Kasumi-1 (cell line): ENCODE data around the gene TSKU.
"Not testable (repeated sequence)": the region's sequence is repeated elsewhere in the genome, so short reads cannot be mapped to it uniquely, and the experiment has no call there.

Experiments
- DNase-seq, 2 experiments: peaks; one replicate each; lab custom pipeline; 2025; lab: John Stamatoyannopoulos, UW

TSKU gene

DNA sequence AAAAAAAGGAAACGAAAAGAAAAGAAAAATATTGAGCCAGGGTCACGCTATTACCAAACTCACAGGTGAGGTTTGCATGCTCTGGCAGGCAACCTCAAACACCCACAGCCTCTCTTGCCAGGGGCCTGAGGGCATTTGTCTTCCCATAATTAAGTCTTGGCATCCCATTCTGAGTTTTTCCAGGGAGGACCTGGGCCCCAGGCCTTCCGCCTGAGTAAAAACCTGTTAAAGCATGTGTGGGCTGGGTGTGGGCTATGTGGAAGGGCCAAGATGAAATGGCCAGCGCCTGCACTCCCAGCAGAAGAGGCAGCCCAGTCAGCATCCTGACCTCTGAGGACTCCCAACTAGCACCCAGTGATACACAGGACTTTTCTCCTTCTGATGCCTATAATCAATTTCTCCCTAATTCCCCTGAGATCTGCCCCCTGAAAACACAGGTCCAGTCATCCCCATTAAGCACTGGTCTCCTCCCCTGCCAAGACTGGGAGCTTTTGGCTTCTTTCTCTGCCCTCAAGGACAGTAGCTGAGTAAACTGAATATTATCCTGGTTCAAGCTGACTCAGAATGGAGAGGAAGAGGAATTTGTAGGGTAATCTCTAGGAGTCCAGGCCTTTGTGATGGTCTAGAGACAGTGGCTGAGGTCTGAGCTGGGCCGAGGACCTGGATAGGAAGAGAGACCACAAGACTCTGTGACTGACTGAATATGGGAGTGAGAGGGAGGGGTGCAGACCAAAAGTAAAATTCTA lies 42.0 kb downstream of the TSKU start:
- no peak for DNase-seq

DNA sequence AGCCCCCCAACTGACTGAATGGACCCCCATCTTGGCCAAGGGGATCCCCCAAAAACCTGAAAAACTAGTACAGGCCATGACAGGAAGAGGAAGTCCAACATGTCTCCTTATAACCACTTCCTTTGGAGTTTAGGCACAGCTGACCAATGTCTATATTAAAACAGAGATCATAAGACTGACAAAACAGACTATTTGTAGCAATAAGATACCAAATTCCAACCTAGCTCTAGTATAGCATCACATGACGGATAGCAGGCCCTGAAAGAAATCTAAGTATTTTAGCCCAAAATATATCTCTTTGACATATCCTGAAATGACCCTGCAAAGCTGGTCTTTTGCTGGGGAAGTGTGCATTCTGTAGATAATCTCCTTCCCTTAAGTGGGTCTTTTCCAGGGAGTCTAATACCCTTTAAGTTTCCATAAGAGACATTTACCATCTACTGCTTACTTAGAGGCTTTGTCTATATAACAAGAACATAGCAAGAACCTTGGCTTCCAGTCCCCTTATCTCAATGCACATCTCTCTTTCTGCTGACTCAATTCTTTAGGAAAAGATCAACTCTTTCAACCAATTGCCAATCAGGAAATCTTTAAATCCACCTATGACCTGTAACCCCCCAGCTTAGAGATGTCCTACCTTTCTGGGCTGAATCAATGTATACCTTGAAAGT lies 42.7 kb downstream of the TSKU start:
- no peak for DNase-seq

DNA sequence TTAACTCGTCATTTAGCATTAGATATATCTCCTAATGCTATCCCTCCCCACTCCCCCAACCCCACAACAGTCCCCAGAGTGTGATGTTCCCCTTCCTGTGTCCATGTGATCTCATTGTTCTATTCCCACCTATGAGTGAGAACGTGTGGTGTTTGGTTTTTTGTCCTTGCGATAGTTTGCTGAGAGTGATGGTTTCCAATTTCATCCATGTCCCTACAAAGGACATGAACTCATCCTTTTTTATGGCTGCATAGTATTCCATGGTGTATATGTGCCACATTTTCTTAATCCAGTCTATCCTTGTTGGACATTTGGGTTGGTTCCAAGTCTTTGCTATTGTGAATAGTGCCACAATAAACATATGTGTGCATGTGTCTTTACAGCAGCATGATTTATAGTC lies 43.4 kb downstream of the TSKU start:
- not testable (repeated sequence) for DNase-seq

DNA sequence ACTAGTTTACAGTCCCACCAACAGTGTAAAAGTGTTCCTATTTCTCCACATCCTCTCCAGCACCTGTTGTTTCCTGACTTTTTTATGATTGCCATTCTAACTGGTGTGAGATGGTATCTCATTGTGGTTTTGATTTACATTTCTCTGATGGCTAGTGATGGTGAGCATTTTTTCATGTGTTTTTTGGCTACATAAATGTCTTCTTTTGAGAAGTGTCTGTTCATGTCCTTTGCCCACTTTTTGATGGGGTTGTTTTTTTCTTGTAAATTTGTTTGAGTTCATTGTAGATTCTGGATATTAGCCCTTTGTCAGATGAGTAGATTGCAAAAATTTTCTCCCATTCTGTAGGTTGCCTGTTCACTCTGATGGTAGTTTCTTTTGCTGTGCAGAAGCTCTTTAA lies 43.8 kb downstream of the TSKU start:
- not testable (repeated sequence) for DNase-seq

DNA sequence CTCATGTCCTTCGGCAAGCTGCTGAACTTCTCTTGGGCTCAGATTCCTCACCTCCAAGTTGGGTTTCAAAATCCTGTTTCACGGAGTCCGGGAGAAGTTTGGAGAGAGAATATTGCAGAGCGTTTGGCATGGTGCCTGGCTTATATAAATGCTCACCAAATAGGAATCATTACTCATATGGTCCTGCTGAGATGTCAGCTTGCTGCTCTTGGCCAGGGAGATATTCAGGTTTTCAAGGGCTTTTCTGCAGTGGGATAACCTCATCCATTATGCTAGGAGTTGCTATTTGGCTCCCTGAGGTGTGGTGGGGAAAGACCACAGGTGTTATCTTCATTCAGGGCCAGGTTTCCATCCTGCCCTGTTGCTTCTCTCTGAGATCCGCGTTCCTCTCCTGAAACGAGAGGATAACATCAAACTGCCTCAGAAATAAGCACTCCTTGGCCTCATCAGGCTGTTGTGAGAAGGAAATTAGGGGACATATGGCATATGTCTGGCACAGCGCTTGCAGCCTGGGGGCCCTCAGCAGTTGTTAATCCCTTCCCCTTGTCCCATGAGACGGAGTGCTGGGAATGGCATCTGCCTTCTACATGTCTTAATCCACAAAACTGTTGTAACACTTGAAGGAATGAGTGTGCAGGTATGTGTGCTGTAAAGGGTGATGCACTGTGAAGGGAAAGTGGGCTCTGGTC lies 47.6 kb downstream of the TSKU start:
- no peak for DNase-seq

DNA sequence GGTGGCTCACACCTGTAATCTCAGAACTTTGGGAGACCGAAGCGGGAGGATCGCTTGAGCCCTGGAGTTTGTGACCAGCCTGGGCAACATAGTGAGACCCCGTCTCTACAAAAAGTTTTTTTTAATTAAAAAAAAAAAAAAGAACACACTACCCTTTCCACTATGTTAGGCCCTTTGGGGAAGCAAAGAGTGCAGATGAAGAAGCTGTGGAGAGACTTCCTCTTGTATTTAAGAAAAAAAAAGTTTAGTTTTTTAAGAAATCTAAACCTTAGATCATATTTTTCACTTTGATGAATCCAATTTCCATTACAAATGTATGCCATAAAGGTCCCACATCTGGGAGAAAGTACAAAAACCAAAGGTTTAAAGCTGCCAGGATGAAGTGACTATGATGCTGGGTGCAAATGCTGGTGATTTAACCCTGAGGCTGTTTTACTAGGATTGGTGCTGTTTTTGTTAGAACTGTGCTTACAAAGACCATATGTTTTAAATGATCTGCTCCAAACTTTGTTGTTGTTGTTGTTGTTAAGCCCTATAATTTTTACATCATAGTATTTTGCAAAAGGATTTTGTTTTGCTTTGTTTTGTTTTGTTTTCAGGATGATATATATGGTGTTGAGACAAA lies 48.6 kb downstream of the TSKU start:
- DNase-seq: no peak

DNA sequence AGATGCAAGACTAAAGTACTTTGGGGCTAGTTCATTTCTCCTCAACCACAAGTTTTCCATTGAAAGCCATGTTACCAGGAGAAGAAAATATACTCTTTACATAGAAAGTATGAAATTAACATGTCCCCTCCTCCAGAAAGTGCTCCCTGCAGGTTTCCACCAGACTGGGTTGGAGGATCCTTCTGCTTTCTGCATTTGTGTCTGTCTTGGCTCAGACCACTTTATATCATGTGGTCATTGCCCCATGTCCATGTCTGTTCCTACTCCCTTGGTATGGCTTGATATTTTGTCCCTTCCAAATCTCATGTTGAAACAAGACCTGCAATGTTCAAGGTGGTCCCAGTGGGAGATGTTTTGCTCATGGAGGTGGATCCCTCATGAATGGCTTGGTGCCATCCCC lies 49.2 kb downstream of the TSKU start:
- DNase-seq: no peak

DNA sequence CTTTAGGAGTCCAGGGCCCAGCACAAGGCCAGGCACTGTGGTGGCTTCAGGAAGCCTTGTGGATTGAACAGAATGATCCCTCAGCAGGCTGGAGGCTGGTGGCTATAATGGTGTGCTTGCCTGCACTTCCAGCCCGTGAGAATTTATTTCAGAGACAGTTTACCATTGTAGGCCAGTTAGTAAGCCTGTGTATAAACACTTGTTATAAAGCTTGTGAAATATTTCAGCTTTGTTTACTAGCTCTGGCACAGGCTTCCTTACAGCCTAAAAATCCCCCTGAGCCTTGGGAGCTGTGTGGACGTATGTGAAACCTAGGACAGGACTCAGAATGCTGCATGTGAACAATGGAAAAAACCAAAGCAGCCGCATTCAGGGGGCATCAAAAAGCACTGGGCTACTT lies 51.0 kb downstream of the TSKU start:
- no peak for DNase-seq

DNA sequence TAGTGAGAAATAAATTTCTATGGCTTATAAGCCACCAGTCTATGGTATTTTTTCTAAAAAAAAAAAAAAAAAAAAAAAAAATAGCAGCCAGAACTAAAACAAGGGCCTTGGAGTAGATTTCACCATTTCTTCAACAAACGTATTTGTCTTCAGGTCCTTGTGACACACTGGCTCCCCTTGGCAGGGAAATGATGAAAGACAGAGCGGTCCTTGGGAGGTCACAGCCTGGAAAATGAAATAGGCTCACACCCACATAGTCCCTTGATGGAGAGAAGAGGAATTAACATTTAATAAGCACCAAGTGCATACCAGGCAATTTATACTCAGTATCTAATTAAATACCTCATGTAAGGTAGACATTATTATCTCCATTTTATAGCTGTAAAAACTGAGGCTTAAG lies 51.9 kb downstream of the TSKU start:
- no peak for DNase-seq

DNA sequence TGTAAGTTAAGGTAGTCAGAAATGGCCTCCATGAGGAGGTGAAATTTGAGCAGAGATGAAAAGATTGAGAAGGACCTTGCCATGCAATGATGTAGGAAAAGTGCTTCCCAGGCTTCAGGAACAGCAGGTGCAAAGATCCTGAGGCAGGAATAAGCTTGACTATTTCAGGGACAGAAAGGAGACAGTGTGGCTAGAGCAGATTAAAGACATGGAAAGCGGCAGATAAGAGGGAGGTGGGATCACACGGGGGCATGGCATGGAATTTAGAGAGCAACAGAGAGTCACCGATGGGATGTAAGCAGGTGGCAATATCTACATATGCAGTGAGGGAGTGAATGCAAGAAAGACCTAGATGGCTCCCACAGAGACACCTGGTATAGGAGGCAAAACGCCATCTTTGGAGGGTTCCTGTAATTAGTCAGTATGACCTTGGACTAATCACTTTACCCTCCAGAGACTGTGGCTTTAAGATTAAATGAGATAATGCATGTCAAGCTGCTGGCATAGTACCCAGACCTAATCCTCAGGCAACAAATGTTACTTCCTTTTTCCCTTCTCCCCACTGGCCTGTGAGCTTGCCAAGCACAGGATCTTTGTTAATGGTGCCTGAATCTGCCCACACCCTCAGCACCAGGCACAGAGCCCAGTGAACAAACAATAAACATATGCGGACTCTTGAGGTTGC lies 52.9 kb downstream of the TSKU start:
- DNase-seq: peak in 1 of 2 experiments; percentile 28

DNA sequence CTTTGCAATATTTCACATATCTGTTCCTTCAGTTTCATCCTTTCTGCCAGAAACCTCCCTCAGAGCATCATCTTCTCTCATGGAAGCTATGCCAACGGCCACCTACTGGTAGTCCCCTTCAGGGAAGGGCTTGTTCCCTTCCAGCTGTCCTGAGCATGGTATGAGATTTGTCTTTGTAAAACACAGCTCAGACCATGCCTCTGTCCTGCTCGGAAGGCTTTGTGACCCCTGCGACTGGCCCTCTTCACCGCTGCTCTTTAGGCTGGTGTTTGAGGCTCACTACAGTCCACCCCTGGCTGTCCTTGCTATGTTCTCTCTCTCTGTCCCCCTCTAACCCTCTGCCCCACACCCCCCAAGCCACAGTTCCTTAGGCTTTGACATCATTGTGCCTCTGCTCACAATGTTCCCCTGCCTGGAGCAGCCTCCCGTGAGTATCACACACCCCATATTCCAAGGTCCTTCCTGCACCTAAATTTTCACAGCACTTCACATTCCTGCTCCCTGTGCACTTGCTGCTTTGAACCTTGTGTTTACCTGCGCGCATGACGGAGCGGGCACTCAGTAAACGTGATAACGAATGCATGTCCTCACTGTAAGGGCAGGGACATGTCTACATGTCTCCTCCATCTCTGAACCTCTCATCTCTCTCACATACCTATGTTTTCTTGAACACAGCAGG lies 53.6 kb downstream of the TSKU start:
- DNase-seq: no peak

DNA sequence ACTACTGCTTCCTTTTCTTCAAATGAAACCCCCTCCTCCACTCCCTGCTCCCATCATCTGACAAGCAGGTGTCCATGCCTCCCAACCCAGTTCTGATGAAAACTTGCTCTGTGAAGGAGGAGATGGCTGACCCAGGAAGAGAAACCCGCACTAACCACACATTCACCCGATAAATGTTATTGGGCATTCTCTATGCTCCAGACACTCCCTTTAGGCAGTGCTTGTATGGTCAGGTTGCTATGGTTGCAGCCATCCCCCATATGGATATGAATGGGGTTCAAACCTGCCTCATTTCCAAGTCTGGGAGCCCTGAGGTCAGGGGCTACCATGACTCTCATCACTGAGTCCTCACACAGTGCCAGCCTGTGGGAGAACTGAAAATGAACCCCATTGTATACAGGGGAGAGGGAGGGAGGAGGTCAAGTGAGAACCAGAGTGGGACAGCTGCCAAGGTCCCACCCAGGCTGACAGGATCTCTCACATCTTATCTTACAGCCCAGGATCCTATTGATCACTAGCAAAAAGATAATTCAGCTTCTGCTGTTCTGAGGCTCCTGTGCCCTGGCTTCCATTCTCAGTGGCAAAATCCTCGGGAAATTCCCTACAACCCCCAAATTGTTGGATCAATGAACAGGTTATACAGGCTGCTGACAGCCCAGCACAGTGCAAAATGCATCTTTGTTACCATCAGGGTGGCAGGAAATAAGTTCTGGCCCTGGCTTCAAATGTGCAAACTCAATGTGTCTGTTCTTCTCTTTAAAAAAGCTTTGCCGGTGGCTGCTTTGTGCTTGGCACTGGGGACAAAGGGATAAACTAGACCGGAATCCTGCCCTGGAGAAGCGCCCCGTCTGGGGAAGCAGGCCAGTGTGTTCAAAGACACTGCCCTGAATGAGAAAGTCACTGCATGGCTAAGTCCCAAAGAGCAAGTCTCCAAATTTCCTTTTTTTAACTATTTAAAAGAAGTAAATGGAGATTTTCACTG lies 54.8 kb downstream of the TSKU start:
- DNase-seq: no peak

DNA sequence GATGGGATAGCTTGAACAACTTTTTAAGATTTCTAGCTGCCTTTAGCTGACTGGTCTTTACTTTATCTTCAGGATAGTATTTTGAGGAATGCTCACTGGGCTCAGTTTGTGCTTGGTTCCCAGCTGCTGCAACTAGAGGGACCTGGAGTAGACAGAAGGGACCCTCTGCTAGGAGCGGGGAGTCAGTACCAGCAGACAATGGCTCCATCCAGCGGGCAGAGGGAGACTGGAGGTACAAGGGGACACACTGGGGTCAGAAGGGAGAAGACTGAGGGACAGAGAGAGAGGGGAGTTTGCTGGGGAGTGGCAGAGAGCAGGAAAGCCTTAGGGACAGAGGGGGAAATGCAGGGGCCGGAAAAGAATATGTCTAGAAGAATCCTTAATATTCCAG lies 55.5 kb downstream of the TSKU start:
- no peak for DNase-seq

DNA sequence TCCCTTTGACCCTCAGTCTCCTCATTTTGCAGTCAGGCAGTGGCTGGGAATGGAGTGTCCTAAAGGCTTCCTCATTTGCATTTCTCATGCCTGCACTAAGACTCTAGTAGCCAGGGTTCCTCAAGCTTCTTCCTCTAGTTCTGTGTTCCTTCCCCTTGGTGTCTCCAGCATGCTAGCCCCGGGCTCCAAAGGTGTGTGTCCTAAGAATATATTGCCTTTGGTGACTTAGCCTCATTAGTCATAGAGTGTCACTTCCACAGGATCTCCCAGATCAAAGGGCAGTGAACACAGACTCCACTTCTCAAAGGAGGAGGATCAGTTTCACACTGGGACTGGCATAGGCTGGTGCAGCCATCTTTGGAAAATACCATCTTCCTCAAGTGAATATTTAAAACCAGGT lies 56.2 kb downstream of the TSKU start:
- peak; percentile 40 to 46 for DNase-seq

DNA sequence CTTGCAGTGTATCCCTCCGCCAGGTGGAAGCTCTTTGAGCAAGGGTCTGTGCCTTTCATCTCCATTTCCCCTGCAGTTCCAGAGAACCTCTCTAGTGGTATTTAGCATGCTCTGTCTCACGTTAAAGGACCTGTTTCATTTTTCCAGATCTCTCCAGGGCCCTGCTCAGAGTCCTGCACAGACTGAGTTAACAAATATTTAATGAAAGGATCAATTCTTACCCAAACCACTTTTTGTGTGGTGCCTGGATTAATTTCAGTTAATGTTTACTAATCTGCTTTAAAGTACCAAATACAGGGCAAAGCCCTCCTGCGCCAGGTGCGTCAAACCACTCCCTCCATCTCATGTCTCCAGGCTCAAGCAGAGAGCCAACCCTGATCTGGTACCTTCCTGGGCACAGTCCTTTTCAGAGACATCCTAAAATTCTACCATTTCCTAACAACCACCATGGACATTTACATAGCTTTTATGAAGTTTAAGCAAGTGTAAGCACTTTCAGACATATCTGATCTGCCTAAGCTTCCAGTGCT lies 58.8 kb downstream of the TSKU start:
- DNase-seq: no peak

DNA sequence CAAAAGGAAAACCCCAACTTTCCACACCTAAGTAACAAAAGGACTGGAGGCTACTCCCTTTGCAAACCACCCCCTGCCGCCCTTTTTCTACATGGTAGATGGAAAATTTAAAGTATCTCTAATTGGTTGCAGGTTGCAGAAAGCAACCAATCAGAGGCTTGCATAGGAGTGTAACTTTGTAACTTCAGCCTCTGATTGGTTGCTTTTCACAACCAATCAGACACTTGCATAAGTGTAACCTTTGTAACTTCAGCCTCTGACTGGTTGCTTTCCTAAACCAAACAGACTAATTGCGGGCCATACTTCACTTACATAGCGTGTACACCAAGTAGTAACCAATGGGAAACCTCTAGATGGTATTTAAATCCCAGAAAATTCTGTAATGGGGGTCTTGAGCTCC lies 60.8 kb downstream of the TSKU start:
- no peak for DNase-seq

DNA sequence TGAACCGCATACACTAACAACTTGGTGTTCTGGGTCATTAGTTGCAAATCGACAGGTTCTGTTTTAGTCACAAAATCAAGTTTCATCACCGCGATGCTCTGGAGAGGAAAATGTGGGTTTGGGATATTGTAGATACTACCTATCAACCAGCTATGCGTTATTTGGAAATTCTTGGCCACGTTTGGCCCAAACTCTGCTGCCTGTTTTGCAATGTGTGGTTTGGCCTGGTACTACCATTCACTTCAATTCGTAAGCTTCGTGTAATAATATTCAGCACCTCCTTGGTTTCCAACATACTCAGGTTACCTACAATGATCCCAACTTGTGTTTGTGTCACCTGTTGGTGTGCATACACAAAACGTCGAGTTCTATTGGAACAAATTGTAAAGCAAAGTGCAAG lies 61.4 kb downstream of the TSKU start:
- no peak for DNase-seq

DNA sequence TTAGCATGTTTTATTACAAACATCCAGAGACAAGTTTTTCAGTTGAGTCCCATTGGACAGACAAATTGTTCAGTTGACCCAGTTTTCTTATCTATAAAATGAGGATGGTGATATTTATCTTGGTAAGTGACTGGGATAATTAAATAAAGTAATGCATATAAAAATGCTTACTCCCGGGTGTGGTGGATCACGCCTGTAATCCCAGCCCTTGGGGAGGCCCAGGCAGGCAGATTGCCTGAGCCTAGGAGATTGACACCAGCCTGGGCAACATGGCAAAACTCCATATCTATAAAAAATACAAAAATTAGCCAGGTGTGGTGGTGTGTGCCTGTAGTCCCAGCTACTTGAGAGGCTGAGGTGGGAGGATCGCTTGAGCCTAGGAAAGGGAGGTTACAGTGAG lies 61.9 kb downstream of the TSKU start:
- DNase-seq: no peak

DNA sequence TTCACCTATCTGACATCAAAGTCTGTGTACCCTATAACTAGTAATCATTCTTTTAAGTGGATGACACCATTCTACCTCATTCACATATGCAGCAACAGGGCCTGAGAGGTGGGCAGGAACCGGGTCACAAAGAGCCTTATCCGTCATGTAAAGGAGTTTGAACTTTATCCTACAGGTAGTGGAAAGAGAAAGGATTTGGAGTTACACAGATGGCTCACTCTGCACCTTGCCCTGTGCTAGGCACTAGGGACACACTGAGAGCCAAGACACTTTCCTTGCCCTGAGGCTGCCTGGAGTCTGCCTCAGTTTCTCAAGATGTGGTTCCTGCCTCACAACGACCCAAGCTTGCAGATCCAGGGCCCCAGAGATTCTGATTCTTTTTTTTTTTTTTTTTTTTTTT lies 63.3 kb downstream of the TSKU start:
- no peak for DNase-seq
